DOHH2 (cell line): ENCODE results near the gene PTGR3.

ENCODE experiments used
- H3F3A ChIP-seq: fragments of 200-600 bp; sonication (generic), shearing (Covaris generic); 2 replicates; pipeline ENCODE4 v1.6.0; 2016; ENCODE audit warnings: antibody characterized with exemption, mild to moderate bottlenecking; ENCODE audit not compliant: control insufficient read depth, insufficient read depth
- H3K27ac ChIP-seq: fragments of 200-600 bp; sonication (generic); 2 replicates; pipeline ENCODE4 v1.5.1; 2014; ENCODE audit warnings: low read depth, mild to moderate bottlenecking, low read length, moderate library complexity
- H3K27me3 ChIP-seq: fragments of 200-600 bp; sonication (generic); 2 replicates; pipeline ENCODE4 v1.6.1; 2014; ENCODE audit warnings: mild to moderate bottlenecking, low read length, mixed read lengths; ENCODE audit not compliant: control insufficient read depth
- H3K36me3 ChIP-seq: fragments of 200-600 bp; sonication (generic); 2 replicates; pipeline ENCODE4 v1.6.1; 2014; ENCODE audit warnings: mild to moderate bottlenecking, low read length, moderate library complexity, mixed read lengths; ENCODE audit not compliant: control insufficient read depth
- H3K4me1 ChIP-seq: fragments of 200-600 bp; sonication (generic); 2 replicates; pipeline ENCODE4 v1.6.1; 2014; ENCODE audit warnings: mild to moderate bottlenecking, low read length, mixed read lengths; ENCODE audit not compliant: control insufficient read depth
- H3K4me2 ChIP-seq: fragments of 200-600 bp; sonication (generic); 2 replicates; pipeline ENCODE4 v1.6.0; 2014; ENCODE audit warnings: mild to moderate bottlenecking, low read length, moderate library complexity
- H3K4me3 ChIP-seq: fragments of 200-600 bp; sonication (generic); 2 replicates; pipeline ENCODE4 v1.5.1; 2014; ENCODE audit warnings: mild to moderate bottlenecking, low read length, mixed read lengths
- H3K79me2 ChIP-seq: fragments of 200-600 bp; sonication (generic); 2 replicates; pipeline ENCODE4 v1.6.1; 2014; ENCODE audit warnings: mild to moderate bottlenecking, low read length, mixed read lengths; ENCODE audit not compliant: control insufficient read depth
- H3K9me2 ChIP-seq: fragments of 200-600 bp; sonication (generic); replicated peaks from 2 replicates; pipeline ENCODE4 v1.6.1; 2014; ENCODE audit warnings: mild to moderate bottlenecking, low read length, mixed read lengths; ENCODE audit not compliant: control insufficient read depth
- H3K9me3 ChIP-seq: fragments of 200-600 bp; sonication (generic); 2 replicates; pipeline ENCODE4 v1.6.1; 2014; ENCODE audit warnings: antibody characterized with exemption, low read length, mixed read lengths; ENCODE audit not compliant: control insufficient read depth, insufficient read depth
- H4K20me1 ChIP-seq: fragments of 200-600 bp; sonication (generic); 2 replicates; pipeline ENCODE4 v1.6.0; 2014; ENCODE audit warnings: low read depth, mild to moderate bottlenecking, antibody characterized with exemption, low read length, moderate library complexity; ENCODE audit not compliant: control insufficient read depth, insufficient read depth
- CTCF ChIP-seq: fragments of 200-600 bp; sonication (generic); IDR thresholded peaks from one replicate; pipeline ENCODE4 v1.5.1; 2014; ENCODE audit warnings: antibody characterized with exemption, mild to moderate bottlenecking, low read depth, low read length; ENCODE audit not compliant: poor library complexity, severe bottlenecking
- EZH2phosphoT487 ChIP-seq: fragments of 200-600 bp; sonication (generic); IDR thresholded peaks from 2 replicates; pipeline ENCODE4 v1.6.1; 2017; ENCODE audit warnings: borderline replicate concordance, mild to moderate bottlenecking, antibody characterized with exemption, low read length, moderate library complexity, mixed read lengths

The PTGR3 gene

GRCh38 chr18:75214766-75215510 is 6.0 kb upstream of the PTGR3 start:
- Histone ChIP-seq H3F3A (peaks cover 5% of the 10 kb centered on the region), H3K4me1 (peaks cover 35% of the 10 kb centered on the region), H3K4me2 (peak overlapping the region; percentile 10; the same call in 1 of the 2 replicates), H3K36me3 (peaks cover 4% of the 10 kb centered on the region; the same call in 1 of the 2 replicates), H3K79me2 (peaks cover 78% of the 10 kb centered on the region), H3K9me2 (no peaks in the 10 kb centered on the region), H3K27me3 (no peaks in the 10 kb centered on the region), H4K20me1 (peaks cover 3% of the 10 kb centered on the region; the same call in 1 of the 2 replicates), H3K4me3 (no peak overlapping the region), H3K27ac (no peak overlapping the region), H3K9me3 (no peaks in the 10 kb centered on the region)
- TF ChIP-seq CTCF = no peak
- TF ChIP-seq EZH2phosphoT487 = no peak

DNA sequence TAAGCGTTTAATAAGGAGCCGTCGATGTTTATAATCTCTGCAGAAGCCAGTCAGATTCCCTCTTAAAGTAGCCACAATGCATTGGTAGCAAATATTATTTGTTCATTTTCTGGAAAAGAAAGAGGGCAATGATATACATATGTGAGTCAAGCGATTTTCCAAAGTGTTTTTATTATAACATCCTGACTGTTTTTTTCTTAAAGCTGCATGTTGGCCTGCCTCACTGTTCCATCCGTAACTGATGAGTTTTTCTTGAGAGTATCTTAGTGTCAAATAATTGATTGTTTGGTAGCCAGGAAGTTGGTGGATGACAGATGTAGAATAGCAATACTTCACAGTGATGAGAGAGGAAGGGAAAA is 5.4 kb upstream of the PTGR3 start:
- peaks cover 3% of the 10 kb centered on the region; the same call in 1 of the 2 replicates for H4K20me1 ChIP-seq
- no peak overlapping the region for H3K27ac ChIP-seq
- no peak overlapping the region for H3K4me3 ChIP-seq
- H3K4me2 ChIP-seq = no peak overlapping the region
- H3K9me2 ChIP-seq = no peaks in the 10 kb centered on the region
- H3K4me1 ChIP-seq = peaks cover 37% of the 10 kb centered on the region
- H3K36me3 ChIP-seq = peaks cover 4% of the 10 kb centered on the region; the same call in 1 of the 2 replicates
- peaks cover 10% of the 10 kb centered on the region for H3F3A ChIP-seq
- no peaks in the 10 kb centered on the region for H3K27me3 ChIP-seq
- TF ChIP-seq EZH2phosphoT487 (no peak), CTCF (no peak)
- H3K79me2 ChIP-seq = peaks cover 71% of the 10 kb centered on the region
- no peaks in the 10 kb centered on the region for H3K9me3 ChIP-seq

DNA sequence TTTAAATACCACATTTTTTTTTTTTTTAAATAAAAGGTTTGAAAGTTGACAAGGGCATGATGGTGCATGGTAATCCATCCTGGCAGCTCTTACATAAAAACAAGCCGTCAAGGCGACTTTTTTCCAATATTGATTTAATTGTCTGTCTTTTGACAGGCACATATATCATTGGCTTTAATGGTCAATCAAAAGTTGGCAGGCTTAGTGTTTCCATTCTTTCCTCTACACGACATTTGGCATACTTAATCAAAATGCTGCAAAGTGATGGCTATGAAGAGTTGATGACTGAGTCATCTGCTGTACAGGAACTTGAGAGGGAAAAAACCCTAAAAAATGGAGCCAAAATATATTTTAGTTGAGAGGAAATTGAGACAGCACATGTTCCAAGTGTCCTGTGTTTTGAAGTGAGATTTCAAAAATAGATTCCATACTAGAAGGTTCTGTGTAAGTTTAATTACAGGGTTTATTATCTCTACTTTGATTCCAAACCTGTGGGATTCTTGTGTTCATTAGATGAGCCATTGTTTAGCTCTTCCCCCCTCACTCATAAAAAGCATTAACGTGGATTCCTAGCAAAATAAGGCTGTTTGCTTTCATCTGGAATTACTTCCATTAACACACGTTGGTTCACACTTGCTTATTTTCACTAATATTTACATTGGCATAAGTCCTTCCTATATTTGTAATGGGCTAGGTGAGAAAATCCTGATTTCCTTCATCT is 4.8 kb upstream of the PTGR3 start:
- Histone ChIP-seq H3K27me3 (no peaks in the 10 kb centered on the region), H3K4me3 (no peak overlapping the region), H3F3A (peaks cover 10% of the 10 kb centered on the region), H4K20me1 (peaks cover 3% of the 10 kb centered on the region; the same call in 1 of the 2 replicates), H3K4me1 (peaks cover 37% of the 10 kb centered on the region), H3K9me2 (no peaks in the 10 kb centered on the region), H3K27ac (no peak overlapping the region), H3K9me3 (no peaks in the 10 kb centered on the region), H3K36me3 (peaks cover 4% of the 10 kb centered on the region; the same call in 1 of the 2 replicates), H3K79me2 (peaks cover 68% of the 10 kb centered on the region), H3K4me2 (peak overlapping the region; percentile 67)
- no peak for TF ChIP-seq EZH2phosphoT487

DNA sequence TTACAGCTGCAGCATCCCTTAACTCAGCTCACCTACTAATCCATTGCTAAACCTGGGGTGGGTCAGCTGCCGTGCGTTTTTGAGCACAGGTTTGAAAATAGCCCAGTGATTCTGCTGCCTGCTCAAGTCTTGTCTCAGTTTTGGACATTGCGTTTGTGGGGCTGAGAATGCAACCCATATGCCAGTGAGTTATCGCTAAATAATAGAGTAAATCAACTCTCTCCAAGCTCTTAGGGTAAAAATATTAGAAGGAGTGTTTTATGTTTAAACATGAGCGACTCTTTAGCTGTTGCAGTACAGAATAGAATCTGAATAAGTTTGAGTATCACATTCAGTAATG is 3.8 kb upstream of the PTGR3 start:
- Histone ChIP-seq H3K9me2 (no peaks in the 10 kb centered on the region), H3F3A (peaks cover 10% of the 10 kb centered on the region), H3K27ac (no peak overlapping the region), H3K4me3 (peak overlapping the region; percentile 72), H3K9me3 (no peaks in the 10 kb centered on the region), H3K4me2 (peak overlapping the region; percentile 67), H4K20me1 (peaks cover 5% of the 10 kb centered on the region; the same call in 1 of the 2 replicates), H3K36me3 (peaks cover 4% of the 10 kb centered on the region; the same call in 1 of the 2 replicates), H3K4me1 (peaks cover 42% of the 10 kb centered on the region), H3K79me2 (peaks cover 68% of the 10 kb centered on the region), H3K27me3 (peaks cover 6% of the 10 kb centered on the region)
- TF ChIP-seq CTCF = no peak
- TF ChIP-seq EZH2phosphoT487 = no peak
